D721Med (cell line): Measurements from ENCODE around the gene IBA57.

Experiments
- DNase-seq: peaks from one replicate; pipeline ENCODE4 v3.0.0; 2011; ENCODE audit warnings: low spot score; ENCODE audit not compliant: insufficient read length
- FAIRE-seq: peaks from 2 replicates; lab custom pipeline; 2011; peaks lifted over from hg19 to GRCh38; lab: Jason Lieb, UNC
- CTCF ChIP-seq: IDR thresholded peaks from 2 replicates; pipeline ENCODE4 v1.5.1; 2012; ENCODE audit warnings: mild to moderate bottlenecking, control low read depth; ENCODE audit not compliant: insufficient read depth; ENCODE audit errors: missing control alignments

IBA57 gene

GRCh38 chr1:228144993-228145343 lies 20.6 kb upstream of the IBA57 start:
- FAIRE-seq, result no peak
- no peak for DNase-seq
- no peak for TF ChIP-seq CTCF

GRCh38 chr1:228145463-228146416 lies 19.9 kb upstream of the IBA57 start:
- no peak for TF ChIP-seq CTCF
- DNase-seq (no peak), FAIRE-seq (no peak)

- DNase-seq (no peak), FAIRE-seq (no peak)
- TF ChIP-seq CTCF, result no peak
Observed at GRCh38 chr1:228146417-228147150, 19.0 kb upstream of the IBA57 start.

- DNase-seq (no peak), FAIRE-seq (no peak)
- TF ChIP-seq CTCF, result no peak
Observed at GRCh38 chr1:228147151-228147693, 18.4 kb upstream of the IBA57 start.

- DNase-seq (no peak), FAIRE-seq (no peak)
- TF ChIP-seq CTCF, result no peak
Observed at GRCh38 chr1:228147768-228148167, 17.8 kb upstream of the IBA57 start.

GRCh38 chr1:228148196-228148861 lies 17.3 kb upstream of the IBA57 start:
- DNase-seq, result no peak
- FAIRE-seq, result no peak
- TF ChIP-seq CTCF, result no peak
